Loucy (cell line): ENCODE results near the gene MAGEA12.

ENCODE experiments used
- EZH2phosphoT487 ChIP-seq: fragments of 200-600 bp; IDR thresholded peaks from 2 replicates; pipeline ENCODE4 v1.6.1; 2018; ENCODE audit warnings: antibody characterized with exemption, mild to moderate bottlenecking, moderate library complexity, borderline replicate concordance
- TF ChIP-seq, protein P1 (sequence below): fragments of 200-600 bp; sonication (generic); conservative IDR thresholded peaks from 2 replicates; pipeline ENCODE4 v1.5.1; 2014; ENCODE audit warnings: mild to moderate bottlenecking, antibody characterized with exemption, low read length

DNA sequence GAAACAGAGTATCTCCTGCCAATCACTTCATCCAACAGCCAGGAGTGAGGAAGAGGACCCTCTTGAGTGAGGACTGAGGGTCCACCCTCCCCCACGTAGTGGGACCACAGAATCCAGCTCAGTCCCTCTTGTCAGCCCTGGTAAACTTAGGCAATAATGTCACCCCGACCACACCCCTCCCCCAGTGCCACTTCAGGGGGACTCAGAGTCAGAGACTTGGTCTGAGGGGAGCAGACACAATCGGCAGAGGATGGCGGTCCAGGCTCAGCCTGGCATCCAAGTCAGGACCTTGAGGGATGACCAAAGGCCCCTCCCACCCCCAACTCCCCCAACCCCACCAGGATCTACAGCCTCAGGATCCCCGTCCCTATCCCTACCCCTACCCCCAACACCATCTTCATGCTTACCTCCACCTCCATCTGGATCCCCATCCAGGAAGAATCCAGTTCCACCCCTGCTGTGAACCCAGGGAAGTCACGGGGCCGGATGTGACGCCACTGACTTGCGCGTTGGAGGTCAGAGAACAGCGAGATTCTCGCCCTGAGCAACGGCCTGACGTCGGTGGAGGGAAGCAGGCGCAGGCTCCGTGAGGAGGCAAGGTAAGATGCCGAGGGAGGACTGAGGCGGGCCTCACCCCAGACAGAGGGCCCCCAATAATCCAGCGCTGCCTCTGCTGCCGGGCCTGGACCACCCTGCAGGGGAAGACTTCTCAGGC lies at the start of gene MAGEA12, which contains the start of gene CSAG1:
- TF ChIP-seq, protein P1, sequence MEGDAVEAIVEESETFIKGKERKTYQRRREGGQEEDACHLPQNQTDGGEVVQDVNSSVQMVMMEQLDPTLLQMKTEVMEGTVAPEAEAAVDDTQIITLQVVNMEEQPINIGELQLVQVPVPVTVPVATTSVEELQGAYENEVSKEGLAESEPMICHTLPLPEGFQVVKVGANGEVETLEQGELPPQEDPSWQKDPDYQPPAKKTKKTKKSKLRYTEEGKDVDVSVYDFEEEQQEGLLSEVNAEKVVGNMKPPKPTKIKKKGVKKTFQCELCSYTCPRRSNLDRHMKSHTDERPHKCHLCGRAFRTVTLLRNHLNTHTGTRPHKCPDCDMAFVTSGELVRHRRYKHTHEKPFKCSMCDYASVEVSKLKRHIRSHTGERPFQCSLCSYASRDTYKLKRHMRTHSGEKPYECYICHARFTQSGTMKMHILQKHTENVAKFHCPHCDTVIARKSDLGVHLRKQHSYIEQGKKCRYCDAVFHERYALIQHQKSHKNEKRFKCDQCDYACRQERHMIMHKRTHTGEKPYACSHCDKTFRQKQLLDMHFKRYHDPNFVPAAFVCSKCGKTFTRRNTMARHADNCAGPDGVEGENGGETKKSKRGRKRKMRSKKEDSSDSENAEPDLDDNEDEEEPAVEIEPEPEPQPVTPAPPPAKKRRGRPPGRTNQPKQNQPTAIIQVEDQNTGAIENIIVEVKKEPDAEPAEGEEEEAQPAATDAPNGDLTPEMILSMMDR = no peak
- TF ChIP-seq EZH2phosphoT487 = no peak
